Measurements from ENCODE around the gene AMBP.

DNA sequence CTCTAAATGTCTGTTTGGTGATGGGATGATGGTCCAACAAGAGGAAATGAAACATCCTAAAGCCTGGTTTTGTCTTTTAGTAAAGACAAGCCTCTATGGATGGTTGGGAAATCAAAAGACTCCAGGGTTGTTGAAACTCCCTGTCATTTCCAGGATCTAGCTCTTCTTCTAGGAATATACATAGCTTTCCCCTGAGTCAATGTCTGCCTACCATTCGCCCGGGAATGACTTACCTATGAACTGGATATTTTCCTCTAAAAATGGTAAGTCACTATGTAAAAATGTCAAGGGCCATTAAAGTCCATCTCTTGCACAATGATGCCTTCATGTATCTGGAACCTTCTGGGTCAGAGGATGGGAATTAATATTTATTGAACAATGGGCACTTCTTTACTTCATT, 32.1 kb upstream of the AMBP start:
- TF ChIP-seq, protein P1, sequence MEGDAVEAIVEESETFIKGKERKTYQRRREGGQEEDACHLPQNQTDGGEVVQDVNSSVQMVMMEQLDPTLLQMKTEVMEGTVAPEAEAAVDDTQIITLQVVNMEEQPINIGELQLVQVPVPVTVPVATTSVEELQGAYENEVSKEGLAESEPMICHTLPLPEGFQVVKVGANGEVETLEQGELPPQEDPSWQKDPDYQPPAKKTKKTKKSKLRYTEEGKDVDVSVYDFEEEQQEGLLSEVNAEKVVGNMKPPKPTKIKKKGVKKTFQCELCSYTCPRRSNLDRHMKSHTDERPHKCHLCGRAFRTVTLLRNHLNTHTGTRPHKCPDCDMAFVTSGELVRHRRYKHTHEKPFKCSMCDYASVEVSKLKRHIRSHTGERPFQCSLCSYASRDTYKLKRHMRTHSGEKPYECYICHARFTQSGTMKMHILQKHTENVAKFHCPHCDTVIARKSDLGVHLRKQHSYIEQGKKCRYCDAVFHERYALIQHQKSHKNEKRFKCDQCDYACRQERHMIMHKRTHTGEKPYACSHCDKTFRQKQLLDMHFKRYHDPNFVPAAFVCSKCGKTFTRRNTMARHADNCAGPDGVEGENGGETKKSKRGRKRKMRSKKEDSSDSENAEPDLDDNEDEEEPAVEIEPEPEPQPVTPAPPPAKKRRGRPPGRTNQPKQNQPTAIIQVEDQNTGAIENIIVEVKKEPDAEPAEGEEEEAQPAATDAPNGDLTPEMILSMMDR (conservative IDR thresholded peaks at IDR 0.05; ENCODE audit: low read depth, low read length) = no peak
- TF ChIP-seq EZH2 (IDR thresholded peaks at IDR 0.05; ENCODE audit: borderline replicate concordance, low read depth, low read length, poor library complexity, severe bottlenecking) = no peak

Data from A673 (cell line).